OCI-LY7 (cell line): ENCODE measurements around the gene RRBP1. TPM values are rescaled to one million over a fixed set of nuclear protein-coding genes. Genes with fewer than 3 reads are reported as not detected.

Experiments used
- BruUV-seq: library from RNA; stranded (reverse); fragments of 400-500 nt; replicated peaks from 2 replicates; lab custom pipeline; 2021; lab: Mats Ljungman, UMichigan
- CTCF ChIA-PET: fragments of 300-600 bp; sonication (Branson Sonifier 250); formaldehyde crosslinking; loops from one replicate; lab custom pipeline; 2022; ENCODE audit warnings: antibody characterized with exemption; ENCODE audit not compliant: unreplicated experiment; lab: Charles Lee
- POLR2A ChIA-PET: fragments of 300-600 bp; sonication (Branson Sonifier 250); formaldehyde crosslinking; loops from one replicate; lab custom pipeline; 2022; ENCODE audit warnings: antibody characterized with exemption; lab: Charles Lee
- DNase-seq: peaks from one replicate; pipeline ENCODE4 v3.0.0-alpha.2; 2015; ENCODE audit warnings: low spot score
- H2AFZ ChIP-seq: fragments of 200-600 bp; sonication (generic), shearing (Covaris generic); 2 replicates; pipeline ENCODE4 v1.6.1; 2014; ENCODE audit warnings: mild to moderate bottlenecking, antibody characterized with exemption, low read length, moderate library complexity
- H3K27ac ChIP-seq: fragments of 200-600 bp; sonication (generic); 2 replicates; pipeline ENCODE4 v1.5.1; 2014; ENCODE audit warnings: mixed run types, low read depth, mild to moderate bottlenecking, moderate library complexity, low read length, inconsistent platforms; ENCODE audit not compliant: poor library complexity, severe bottlenecking
- H3K36me3 ChIP-seq: fragments of 200-600 bp; sonication (generic); 2 replicates; pipeline ENCODE4 v1.6.1; 2014; ENCODE audit warnings: mild to moderate bottlenecking, antibody characterized with exemption, low read length, moderate library complexity, mixed read lengths; ENCODE audit not compliant: insufficient read depth
- H3K4me1 ChIP-seq: fragments of 200-600 bp; sonication (generic); 2 replicates; pipeline ENCODE4 v1.5.1; 2014; ENCODE audit warnings: mild to moderate bottlenecking, low read length; ENCODE audit not compliant: insufficient read depth, poor library complexity, severe bottlenecking
- H3K4me2 ChIP-seq: fragments of 200-600 bp; sonication (generic); 2 replicates; pipeline ENCODE4 v1.6.1; 2014; ENCODE audit warnings: mild to moderate bottlenecking, low read length
- H3K4me3 ChIP-seq: fragments of 200-600 bp; sonication (generic); 2 replicates; pipeline ENCODE4 v1.5.1; 2014; ENCODE audit warnings: mild to moderate bottlenecking, low read depth, low read length; ENCODE audit not compliant: poor library complexity, severe bottlenecking
- H3K79me2 ChIP-seq: fragments of 200-600 bp; sonication (generic); 2 replicates; pipeline ENCODE4 v1.6.1; 2016; ENCODE audit warnings: low read depth, mild to moderate bottlenecking, low read length, moderate library complexity, mixed read lengths; ENCODE audit not compliant: insufficient read depth
- H3K9me2 ChIP-seq: fragments of 200-600 bp; sonication (generic); 2 replicates; pipeline ENCODE4 v1.6.1; 2016; ENCODE audit warnings: mild to moderate bottlenecking, low read length, mixed read lengths; ENCODE audit not compliant: insufficient read depth
- H3K9me3 ChIP-seq: fragments of 200-600 bp; sonication (generic); 2 replicates; pipeline ENCODE4 v1.6.1; 2014; ENCODE audit warnings: mild to moderate bottlenecking, mixed run types, low read length, mixed read lengths
- H4K20me1 ChIP-seq: fragments of 200-600 bp; sonication (generic); 2 replicates; pipeline ENCODE4 v1.6.1; 2014; ENCODE audit warnings: mild to moderate bottlenecking, antibody characterized with exemption, low read length, moderate library complexity, mixed read lengths; ENCODE audit not compliant: insufficient read depth
- CTCF ChIP-seq: fragments of 200-600 bp; sonication (generic); conservative IDR thresholded peaks from 2 replicates; pipeline ENCODE4 v1.5.1; 2014; ENCODE audit warnings: mild to moderate bottlenecking, antibody characterized with exemption, low read length, moderate library complexity, mixed read lengths
- EZH2phosphoT487 ChIP-seq: fragments of 200-600 bp; sonication (generic); IDR thresholded peaks from 2 replicates; pipeline ENCODE4 v1.6.1; 2018; ENCODE audit warnings: low read depth, borderline replicate concordance, mild to moderate bottlenecking, mixed run types, antibody characterized with exemption, low read length, moderate library complexity, mixed read lengths
- intact Hi-C: fragments of 100-400 bp; cut with micrococcal nuclease; formaldehyde crosslinking; loops from one replicate; pipeline ENCODE4 v1.10.0; 2022; ENCODE audit not compliant: unreplicated experiment
- total RNA-seq, 2 experiments: library from RNA; depleted of rRNA in 1 of 2; stranded (reverse); fragments of >200 nt in 1 of 2; shearing (Covaris generic) in 1 of 2; gene quantifications; 2 replicates each; pipeline ENCODE4 v1.2.3, GENCODE V29; 2014 to 2022

The RRBP1 gene
- total RNA-seq, 2 experiments from 2014 or later, result 13.6 to 46.3 TPM

GRCh38 chr20:17706632-17707031 is 24.6 kb upstream of the RRBP1 start:
- Histone ChIP-seq H4K20me1 (no peaks in the 10 kb centered on the region), H3K4me3 (no peak overlapping the region), H3K36me3 (no peaks in the 10 kb centered on the region), H3K4me1 (no peaks in the 10 kb centered on the region), H3K27ac (no peak overlapping the region), H2AFZ (no peak overlapping the region), H3K4me2 (no peak overlapping the region), H3K79me2 (no peaks in the 10 kb centered on the region), H3K9me3 (no peaks in the 10 kb centered on the region), H3K9me2 (no peaks in the 10 kb centered on the region)
- no TSS peak for BruUV-seq
- POLR2A ChIA-PET, result no interaction called here
- intact Hi-C loops, result no loop called here
- TF ChIP-seq EZH2phosphoT487 (no peak), CTCF (no peak)
- CTCF ChIA-PET, result no interaction called here
- DNase-seq, result no peak

- DNase-seq, result no peak
- Histone ChIP-seq H3K9me2 (no peaks in the 10 kb centered on the region), H3K36me3 (no peaks in the 10 kb centered on the region), H3K4me1 (no peaks in the 10 kb centered on the region), H3K4me3 (no peak overlapping the region), H3K79me2 (no peaks in the 10 kb centered on the region), H2AFZ (no peak overlapping the region), H3K4me2 (no peak overlapping the region), H3K9me3 (no peaks in the 10 kb centered on the region), H4K20me1 (no peaks in the 10 kb centered on the region), H3K27ac (no peak overlapping the region)
- ChIA-PET POLR2A (no interaction called here), CTCF (no interaction called here)
- no TSS peak for BruUV-seq
- TF ChIP-seq EZH2phosphoT487 (no peak), CTCF (no peak)
- intact Hi-C loops, result no loop called here
These were observed 23.9 kb upstream of the RRBP1 start for GRCh38 chr20:17705916-17706315.

GRCh38 chr20:17704589-17705317 is 22.7 kb upstream of the RRBP1 start:
- Histone ChIP-seq H3K4me2 (no peak overlapping the region), H4K20me1 (no peaks in the 10 kb centered on the region), H3K4me3 (no peak overlapping the region), H3K9me2 (no peaks in the 10 kb centered on the region), H3K27ac (no peak overlapping the region), H2AFZ (no peak overlapping the region), H3K9me3 (no peaks in the 10 kb centered on the region), H3K79me2 (no peaks in the 10 kb centered on the region), H3K4me1 (no peaks in the 10 kb centered on the region), H3K36me3 (no peaks in the 10 kb centered on the region)
- no TSS peak for BruUV-seq
- ChIA-PET CTCF (no interaction called here), POLR2A (interaction anchor here (0.7 kb wide), 1 partner anchor 1691 kb away, joined by 3 read pairs; no protein-coding TSS in a partner anchor)
- no peak for DNase-seq
- TF ChIP-seq EZH2phosphoT487, result no peak
- no peak for TF ChIP-seq CTCF
- intact Hi-C loops, result no loop called here
